Activated B cell treated with CpG ODN at 0.5 μM for 24 hours (primary cell): Measurements from ENCODE around the gene AVPR2. TPM values are rescaled to one million over a fixed set of nuclear protein-coding genes. Genes with fewer than 3 reads are reported as not detected.

Experiments used
- ATAC-seq: fragments of 200-7000 bp; cut with Tn5 transposase; one replicate; pipeline ENCODE4 v1.10.0; 2021; ENCODE audit warnings: low read depth, mild to moderate bottlenecking, moderate library complexity
- CTCF ChIA-PET: fragments of 350-600 bp; sonication (Branson Sonifier 250); formaldehyde crosslinking; loops from one replicate; lab custom pipeline; 2021; ENCODE audit warnings: antibody characterized with exemption; lab: Charles Lee
- POLR2A ChIA-PET: fragments of 350-600 bp; sonication (Branson Sonifier 250); formaldehyde crosslinking; loops from one replicate; lab custom pipeline; 2021; ENCODE audit warnings: antibody characterized with exemption; lab: Charles Lee
- DNase-seq: peaks from one replicate; pipeline ENCODE4 v3.0.0; 2022
- H3K27ac Mint-ChIP-seq: one replicate; pipeline ENCODE4 v1.8.0; 2020; ENCODE audit warnings: mixed read lengths
- H3K27me3 Mint-ChIP-seq: one replicate; pipeline ENCODE4 v1.8.0; 2021; ENCODE audit warnings: mixed read lengths
- H3K36me3 Mint-ChIP-seq: one replicate; pipeline ENCODE4 v1.8.0; 2021; ENCODE audit warnings: low read depth, mixed read lengths
- H3K4me1 Mint-ChIP-seq: one replicate; pipeline ENCODE4 v1.8.0; 2021; ENCODE audit warnings: mixed read lengths
- H3K4me3 Mint-ChIP-seq: one replicate; pipeline ENCODE4 v1.8.0; 2020; ENCODE audit warnings: mild to moderate bottlenecking, mixed read lengths
- H3K9me3 Mint-ChIP-seq: one replicate; pipeline ENCODE4 v1.8.0; 2020; ENCODE audit warnings: mixed read lengths
- CTCF ChIP-seq: fragments of 200-600 bp; IDR thresholded peaks from one replicate; pipeline ENCODE4 v1.8.0; 2022; ENCODE audit warnings: antibody characterized with exemption, mild to moderate bottlenecking
- intact Hi-C: fragments of 100-400 bp; cut with micrococcal nuclease; formaldehyde crosslinking; loops from one replicate; pipeline ENCODE4 v1.15.1; 2024
- total RNA-seq: library from RNA; stranded (reverse); gene quantifications from 2 replicates; pipeline ENCODE4 v1.2.3, GENCODE V29; 2022

Gene AVPR2
- total RNA-seq, 1 donor from 2014 or later, result not detected

- no peak for TF ChIP-seq CTCF
- peaks cover 22% of the 10 kb centered on the region for H3K36me3 Mint-ChIP-seq
- H3K27me3 Mint-ChIP-seq, result no peaks in the 10 kb centered on the region
- peak overlapping the region; percentile 93 for H3K27ac Mint-ChIP-seq
- no peak overlapping the region for H3K4me3 Mint-ChIP-seq
- no peak for DNase-seq
- intact Hi-C loops, result no loop called here
- no peaks in the 10 kb centered on the region for H3K9me3 Mint-ChIP-seq
- CTCF ChIA-PET, result no interaction called here
- POLR2A ChIA-PET, result interaction anchor here (10.3 kb wide), 1 partner anchor 13 kb away, joined by 305 read pairs; the partner anchor contains the start of genes NAA10 and RENBP
- no peak for ATAC-seq
- H3K4me1 Mint-ChIP-seq, result peaks cover 32% of the 10 kb centered on the region
Measured at GRCh38 chrX:153930011-153930910, 25.8 kb downstream of the AVPR2 start.

- Mint-ChIP-seq H3K4me3 (no peak overlapping the region), H3K4me1 (peaks cover 31% of the 10 kb centered on the region), H3K9me3 (no peaks in the 10 kb centered on the region), H3K27me3 (no peaks in the 10 kb centered on the region), H3K27ac (no peak overlapping the region), H3K36me3 (peaks cover 20% of the 10 kb centered on the region)
- POLR2A ChIA-PET, result no interaction called here
- ATAC-seq (no peak), DNase-seq (no peak)
- intact Hi-C loops, result no loop called here
- TF ChIP-seq CTCF, result no peak
- CTCF ChIA-PET, result no interaction called here
Measured at GRCh38 chrX:153931151-153931550, 26.7 kb downstream of the AVPR2 start.

- DNase-seq (no peak), ATAC-seq (no peak)
- no peak for TF ChIP-seq CTCF
- Mint-ChIP-seq H3K27ac (no peak overlapping the region), H3K9me3 (no peaks in the 10 kb centered on the region), H3K36me3 (peaks cover 20% of the 10 kb centered on the region), H3K4me3 (no peak overlapping the region), H3K4me1 (peaks cover 34% of the 10 kb centered on the region), H3K27me3 (no peaks in the 10 kb centered on the region)
- CTCF ChIA-PET, result no interaction called here
- intact Hi-C loops, result no loop called here
- POLR2A ChIA-PET, result no interaction called here
Measured at GRCh38 chrX:153931748-153932147, 27.3 kb downstream of the AVPR2 start.

DNA sequence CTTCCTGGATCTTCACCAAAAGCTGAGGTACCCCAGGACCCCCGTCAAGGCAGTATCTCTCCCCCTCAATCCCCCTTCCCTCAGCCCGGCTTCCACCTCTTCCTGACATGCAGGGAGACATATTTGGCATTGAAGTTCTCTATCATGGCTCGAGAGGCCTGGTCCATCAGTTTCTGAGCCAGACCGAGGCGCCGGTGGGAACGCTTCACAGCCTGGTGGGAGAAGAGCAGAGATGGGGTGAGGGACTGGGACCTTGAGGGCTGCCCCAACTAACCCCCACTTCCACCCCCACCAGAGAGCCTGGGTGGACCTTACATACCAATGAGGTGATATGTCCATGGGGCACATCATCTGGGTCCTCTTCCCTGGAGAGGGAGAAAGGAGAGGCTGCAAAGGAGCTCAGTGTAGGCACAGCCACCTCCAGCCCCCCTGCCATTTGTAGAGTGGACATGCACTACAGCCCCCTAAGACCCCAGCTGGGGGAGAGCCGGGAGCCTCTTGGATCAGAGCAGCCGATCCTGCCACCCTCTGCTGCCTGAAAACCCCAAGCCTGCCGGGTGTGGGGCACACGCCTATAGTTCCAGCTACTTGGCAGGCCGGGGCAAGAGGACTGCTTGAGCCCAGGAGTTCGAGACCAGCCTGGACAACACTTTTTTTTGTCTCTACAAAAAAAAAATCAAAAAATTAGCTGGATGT lies 27.9 kb downstream of the AVPR2 start:
- Mint-ChIP-seq H3K27me3 (no peaks in the 10 kb centered on the region), H3K9me3 (no peaks in the 10 kb centered on the region), H3K4me1 (peaks cover 29% of the 10 kb centered on the region), H3K4me3 (no peak overlapping the region), H3K36me3 (peaks cover 20% of the 10 kb centered on the region), H3K27ac (no peak overlapping the region)
- ChIA-PET CTCF (no interaction called here), POLR2A (interaction anchor here (1.2 kb wide), 1 partner anchor 15 kb away, joined by 3 read pairs; no protein-coding TSS in a partner anchor)
- no peak for TF ChIP-seq CTCF
- ATAC-seq (no peak), DNase-seq (no peak)
- intact Hi-C loops, result no loop called here

GRCh38 chrX:153933748-153934147 lies 29.3 kb downstream of the AVPR2 start:
- DNase-seq (no peak), ATAC-seq (no peak)
- Mint-ChIP-seq H3K27ac (peak overlapping the region; percentile 46), H3K4me3 (peak overlapping the region; percentile 84), H3K9me3 (no peaks in the 10 kb centered on the region), H3K27me3 (no peaks in the 10 kb centered on the region), H3K36me3 (peaks cover 22% of the 10 kb centered on the region), H3K4me1 (peaks cover 30% of the 10 kb centered on the region)
- intact Hi-C loops, result no loop called here
- CTCF ChIA-PET, result interaction anchor here (0.6 to 1.5 kb wide), 2 partner anchors 13 to 115 kb away, joined by 3 to 5 read pairs; no protein-coding TSS in a partner anchor
- POLR2A ChIA-PET, result interaction anchor here (1.2 to 18.4 kb wide), 4 partner anchors 8 to 139 kb away, joined by 3 to 305 read pairs (median 7); partner anchors contain the start of genes ARHGAP4, HCFC1, IDH3G and SSR4
- TF ChIP-seq CTCF, result no peak
